ENCODE measurements around the gene TMCO6. TPM values are rescaled to one million over a fixed set of nuclear protein-coding genes. Genes with fewer than 3 reads are reported as not detected.

The TMCO6 gene
- total and polyA plus RNA-seq, 2 of the 8 experiments (the other 6 are each of a cell fraction or from before 2014, with no cell fraction given), result 29.0 to 40.9 TPM

- TF ChIP-seq POLR2A (IDR thresholded peaks at IDR 0.05; ENCODE audit: control extremely low read depth in 1 of 2, low read depth in 2 of 2, low read length in 2 of 2), result no peak
- TF ChIP-seq SRF (IDR thresholded peaks at IDR 0.05; ENCODE audit: low read depth, low read length), result no peak
- TF ChIP-seq SIRT6 (IDR thresholded peaks at IDR 0.05; ENCODE audit: low read length), result no peak
- no peak for TF ChIP-seq CREB1 (IDR thresholded peaks at IDR 0.05)
These were observed 6.2 kb upstream of the TMCO6 start, which contains the start of gene CD14 (continued) for GRCh38 chr5:140633021-140633471.

Measured in H1 (cell line).